CD14-positive monocyte (primary cell): ENCODE results near the gene POU2AF3. TPM values are rescaled to one million over a fixed set of nuclear protein-coding genes. Genes with fewer than 3 reads are reported as not detected.
A peak's percentile ranks its signal among the peaks of the same experiment; 100 is the strongest.

Experiments
- DNase-seq, 3 donors: peaks; one replicate each; pipeline ENCODE4 v3.0.0-alpha.2; 2011 to 2022
- H2AFZ ChIP-seq: 2 replicates; pipeline ENCODE4 v1.6.0; 2012; ENCODE audit warnings: mild to moderate bottlenecking, low read depth, low read length, inconsistent platforms; ENCODE audit not compliant: insufficient read depth, poor library complexity, severe bottlenecking
- H3K27ac ChIP-seq, 2 donors: 1 replicate in 1 of 2; 2 replicates in 1 of 2; pipeline ENCODE4 v1.5.1; 2012 to 2013; ENCODE audit warnings: low read length in 2 of 2, control low read depth in 1 of 2, inconsistent platforms in 1 of 2, low read depth in 1 of 2, mild to moderate bottlenecking in 1 of 2
- H3K27me3 ChIP-seq, 2 donors: one replicate each; pipeline versions ENCODE4 v1.6.0 to v1.6.1; 2011 to 2013; ENCODE audit warnings: low read length in 2 of 2; ENCODE audit not compliant: control insufficient read depth in 2 of 2, insufficient read depth in 2 of 2
- H3K36me3 ChIP-seq, 2 donors: replicated peaks in 1 of 2; 1 replicate in 1 of 2; 2 replicates in 1 of 2; pipeline versions ENCODE4 v1.5.1 to v1.6.1; 2012 to 2013; ENCODE audit warnings: low read length in 2 of 2, control low read depth in 1 of 2, inconsistent platforms in 1 of 2, mild to moderate bottlenecking in 1 of 2; ENCODE audit not compliant: insufficient read depth in 2 of 2, control insufficient read depth in 1 of 2
- H3K4me1 ChIP-seq, 2 donors: 1 replicate in 1 of 2; 2 replicates in 1 of 2; pipeline versions ENCODE4 v1.5.1 to v1.6.1; 2012 to 2013; ENCODE audit warnings: low read length in 2 of 2, control low read depth in 1 of 2, inconsistent platforms in 1 of 2, mild to moderate bottlenecking in 1 of 2, moderate library complexity in 1 of 2; ENCODE audit not compliant: insufficient read depth in 2 of 2, control insufficient read depth in 1 of 2
- H3K4me2 ChIP-seq: replicated peaks from 2 replicates; pipeline ENCODE3; 2012; ENCODE audit warnings: low read length, moderate library complexity, mild to moderate bottlenecking; ENCODE audit not compliant: poor library complexity, severe bottlenecking; ENCODE audit errors: extremely low read depth
- H3K4me3 ChIP-seq, 3 experiments: fragments of 200-600 bp in 1 of 3; sonication (generic) in 1 of 3; replicated peaks in 1 of 3; 1 replicate in 2 of 3; 2 replicates in 1 of 3; pipeline ENCODE4 v1.5.1; 2011 to 2013; ENCODE audit warnings: low read length in 3 of 3, mild to moderate bottlenecking in 3 of 3, control low read depth in 2 of 3, low read depth in 2 of 3, inconsistent platforms in 1 of 3, moderate library complexity in 1 of 3
- H3K79me2 ChIP-seq: 2 replicates; pipeline ENCODE4 v1.6.0; 2012; ENCODE audit warnings: mild to moderate bottlenecking, control low read depth, inconsistent platforms, low read length, moderate library complexity; ENCODE audit not compliant: insufficient read depth
- H3K9ac ChIP-seq: 2 replicates; pipeline ENCODE4 v1.6.0; 2017; ENCODE audit warnings: low read length, mild to moderate bottlenecking; ENCODE audit not compliant: insufficient read depth, poor library complexity, severe bottlenecking
- H3K9me3 ChIP-seq, 2 donors: replicated peaks in 1 of 2; 1 replicate in 1 of 2; 2 replicates in 1 of 2; pipeline versions ENCODE4 v1.5.1 to v1.6.1; 2012 to 2013; ENCODE audit warnings: low read length in 2 of 2, control low read depth in 1 of 2; ENCODE audit not compliant: control insufficient read depth in 1 of 2, insufficient read depth in 1 of 2
- H4K20me1 ChIP-seq: 2 replicates; pipeline ENCODE4 v1.6.0; 2012; ENCODE audit warnings: mild to moderate bottlenecking, low read length, control low read depth, moderate library complexity; ENCODE audit not compliant: insufficient read depth
- H3K27ac Mint-ChIP-seq, 7 donors: one replicate each; pipeline ENCODE4 v1.8.0; 2020; ENCODE audit warnings: mild to moderate bottlenecking in 7 of 7, mixed read lengths in 7 of 7, moderate library complexity in 6 of 7, inconsistent platforms in 2 of 7
- H3K27me3 Mint-ChIP-seq, 3 donors: one replicate each; pipeline ENCODE4 v1.8.0; 2021 to 2022; ENCODE audit warnings: low read depth in 3 of 3, mild to moderate bottlenecking in 3 of 3, mixed read lengths in 3 of 3, moderate library complexity in 3 of 3, inconsistent platforms in 1 of 3
- H3K36me3 Mint-ChIP-seq, 2 donors: one replicate each; pipeline ENCODE4 v1.8.0; 2020; ENCODE audit warnings: mixed read lengths in 2 of 2, inconsistent platforms in 1 of 2, mild to moderate bottlenecking in 1 of 2
- H3K4me1 Mint-ChIP-seq: one replicate; pipeline ENCODE4 v1.8.0; 2020; ENCODE audit warnings: mild to moderate bottlenecking, mixed read lengths
- H3K4me3 Mint-ChIP-seq, 2 donors: one replicate each; pipeline ENCODE4 v1.8.0; 2020; ENCODE audit warnings: mild to moderate bottlenecking in 2 of 2, mixed read lengths in 2 of 2, moderate library complexity in 1 of 2
- H3K9me3 Mint-ChIP-seq, 7 donors: one replicate each; pipeline ENCODE4 v1.8.0; 2020 to 2022; ENCODE audit warnings: mixed read lengths in 7 of 7, mild to moderate bottlenecking in 6 of 7, moderate library complexity in 6 of 7, inconsistent platforms in 2 of 7
- CTCF ChIP-seq: fragments of 200-600 bp; IDR thresholded peaks from one replicate; pipeline ENCODE4 v1.8.0; 2022; ENCODE audit warnings: antibody characterized with exemption, mild to moderate bottlenecking
- WGBS: methylation state at CpG from one replicate; pipeline ENCODE4 v1.1.5; 2013; ENCODE audit warnings: missing lambda C conversion rate; ENCODE audit not compliant: insufficient coverage; 5-methylcytosine and 5-hydroxymethylcytosine counted together
- intact Hi-C, 2 donors: fragments of 100-400 bp; cut with micrococcal nuclease; formaldehyde crosslinking; loops; one replicate each; pipeline versions ENCODE4 v1.15.0 to v1.15.1; 2023
- polyA plus RNA-seq, 3 donors: library from polyadenylated mRNA; depleted of rRNA in 1 of 3; unstranded in 2 of 3; stranded (reverse) in 1 of 3; fragments of 300-500 nt in 2 of 3; fragments of >200 nt in 1 of 3; fragmentation: Illumina TruSeq in 2 of 3; gene quantifications; 1 replicate in 2 of 3; 2 replicates in 1 of 3; pipeline ENCODE4 v1.2.3, GENCODE V29; 2012 to 2021

POU2AF3 gene
- polyA plus RNA-seq, 3 donors: not detected

DNA sequence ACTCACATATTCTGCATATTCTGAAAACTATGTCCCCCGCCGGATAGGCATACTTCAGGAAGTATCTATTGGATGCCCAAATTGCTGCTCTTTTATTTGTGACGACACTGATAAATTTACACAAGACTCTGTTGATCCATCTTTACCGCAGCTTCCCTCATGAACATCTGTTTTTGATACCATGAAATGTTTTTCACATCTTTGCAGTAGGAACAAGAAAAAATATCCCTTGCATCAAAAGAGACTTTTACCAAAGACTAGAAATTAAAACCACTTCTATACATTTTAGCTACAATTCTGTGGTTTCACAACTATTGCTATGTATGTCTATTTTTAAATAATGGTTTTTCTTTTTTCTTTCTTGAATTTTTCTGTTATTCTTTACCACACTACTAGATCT is 37.5 kb upstream of the POU2AF3 start:
- no peak for DNase-seq
- peaks cover 0 to 2% (median 0%) of the 10 kb centered on the region in 7 donors for H3K9me3 Mint-ChIP-seq
- Histone ChIP-seq H3K27me3 (no peaks in the 10 kb centered on the region), H4K20me1 (no peaks in the 10 kb centered on the region), H3K4me2 (no peak overlapping the region), H3K27ac (no peak overlapping the region), H2AFZ (no peak overlapping the region), H3K36me3 (no peaks in the 10 kb centered on the region), H3K9me3 (no peaks in the 10 kb centered on the region), H3K79me2 (no peaks in the 10 kb centered on the region), H3K9ac (no peak overlapping the region), H3K4me1 (no peaks in the 10 kb centered on the region), H3K4me3 (no peak overlapping the region)
- no peak for TF ChIP-seq CTCF
- no peak overlapping the region for H3K27ac Mint-ChIP-seq
- H3K27me3 Mint-ChIP-seq: no peaks in the 10 kb centered on the region
- H3K36me3 Mint-ChIP-seq: no peaks in the 10 kb centered on the region
- WGBS: 93% methylated on average over 4 of the region's 4 CpGs
- intact Hi-C loops: no loop called here
- H3K4me1 Mint-ChIP-seq: peaks cover 9% of the 10 kb centered on the region
- H3K4me3 Mint-ChIP-seq: no peak overlapping the region

GRCh38 chr11:111264646-111265045 is 33.7 kb upstream of the POU2AF3 start:
- Histone ChIP-seq H2AFZ (no peak overlapping the region), H3K27ac (no peak overlapping the region)

More at GRCh38 chr11:111264646-111265045, 33.7 kb upstream of the POU2AF3 start:
- peak overlapping the region in 1 of 2 donors; percentile 17 for H3K4me3 Mint-ChIP-seq
- peaks cover 0 to 1% (median 0%) of the 10 kb centered on the region in 3 donors for H3K27me3 Mint-ChIP-seq
- Histone ChIP-seq H3K9me3 (no peaks in the 10 kb centered on the region), H3K36me3 (no peaks in the 10 kb centered on the region), H3K4me2 (no peak overlapping the region), H3K27me3 (no peaks in the 10 kb centered on the region), H3K9ac (no peak overlapping the region), H3K4me3 (no peak overlapping the region), H3K4me1 (no peaks in the 10 kb centered on the region), H4K20me1 (no peaks in the 10 kb centered on the region), H3K79me2 (no peaks in the 10 kb centered on the region)
- H3K36me3 Mint-ChIP-seq: no peaks in the 10 kb centered on the region
- no peak for DNase-seq
- TF ChIP-seq CTCF: no peak
- H3K27ac Mint-ChIP-seq: no peak overlapping the region
- 63% methylated on average over 1 of the region's 1 CpG for WGBS
- intact Hi-C loops: no loop called here
- H3K9me3 Mint-ChIP-seq: no peaks in the 10 kb centered on the region
- H3K4me1 Mint-ChIP-seq: peaks cover 9% of the 10 kb centered on the region
